GM23338 (cell line): ENCODE results near the gene LRP1B. TPM values are rescaled to one million over a fixed set of nuclear protein-coding genes. Genes with fewer than 3 reads are reported as not detected.

Experiments used
- ATAC-seq: fragments of 200-7000 bp; cut with Tn5 transposase; 3 replicates; pipeline ENCODE4 v1.9.1; 2020
- DNase-seq: peaks from one replicate; pipeline ENCODE4 v3.0.0-alpha.2; 2015; ENCODE audit warnings: low spot score
- H2AFZ ChIP-seq: fragments of 200-600 bp; sonication (generic); 2 replicates; pipeline ENCODE4 v1.8.0; 2016; ENCODE audit warnings: antibody characterized with exemption, mild to moderate bottlenecking, moderate library complexity
- H3F3A ChIP-seq: fragments of 200-600 bp; sonication (generic); replicated peaks from 2 replicates; pipeline ENCODE4 v1.8.0; 2017; ENCODE audit warnings: antibody characterized with exemption, mixed run types, low read depth
- H3K27ac ChIP-seq: fragments of 200-600 bp; sonication (generic); 2 replicates; pipeline ENCODE4 v1.6.1; 2016; ENCODE audit warnings: low read depth
- H3K27me3 ChIP-seq: fragments of 200-600 bp; sonication (generic); 2 replicates; pipeline ENCODE4 v1.8.0; 2016; ENCODE audit warnings: mild to moderate bottlenecking, mixed run types, moderate library complexity; ENCODE audit not compliant: insufficient read depth
- H3K36me3 ChIP-seq: fragments of 200-600 bp; sonication (generic); 2 replicates; pipeline ENCODE4 v1.8.0; 2016; ENCODE audit warnings: mild to moderate bottlenecking; ENCODE audit not compliant: insufficient read depth
- H3K4me1 ChIP-seq: fragments of 200-600 bp; sonication (generic); 2 replicates; pipeline ENCODE4 v1.8.0; 2016; ENCODE audit warnings: mild to moderate bottlenecking, moderate library complexity; ENCODE audit not compliant: insufficient read depth
- H3K4me2 ChIP-seq: fragments of 200-600 bp; sonication (generic); 2 replicates; pipeline ENCODE4 v1.7.1; 2017; ENCODE audit warnings: mixed run types
- H3K4me3 ChIP-seq: fragments of 200-600 bp; sonication (generic); 2 replicates; pipeline ENCODE4 v1.6.1; 2016; ENCODE audit warnings: mixed run types
- H3K79me2 ChIP-seq: fragments of 200-600 bp; sonication (generic); replicated peaks from 2 replicates; pipeline ENCODE4 v1.8.0; 2017; ENCODE audit warnings: mild to moderate bottlenecking; ENCODE audit not compliant: insufficient read depth
- H3K9me2 ChIP-seq: fragments of 200-600 bp; sonication (generic); 2 replicates; pipeline ENCODE4 v1.8.0; 2017; ENCODE audit not compliant: insufficient read depth
- H4K20me1 ChIP-seq: fragments of 200-600 bp; sonication (generic); replicated peaks from 2 replicates; pipeline ENCODE4 v1.8.0; 2017; ENCODE audit warnings: mild to moderate bottlenecking; ENCODE audit not compliant: insufficient read depth
- H3K27ac Mint-ChIP-seq: 2 replicates; pipeline ENCODE4 v1.8.0; 2020; ENCODE audit warnings: inconsistent platforms, mild to moderate bottlenecking, moderate library complexity, mixed read lengths
- H3K27me3 Mint-ChIP-seq: 3 replicates; pipeline ENCODE4 v1.8.0; 2022; ENCODE audit warnings: low read depth, mild to moderate bottlenecking, moderate library complexity, mixed read lengths, inconsistent platforms; ENCODE audit not compliant: insufficient read depth, poor library complexity
- H3K36me3 Mint-ChIP-seq: 3 replicates; pipeline ENCODE4 v1.8.0; 2021; ENCODE audit warnings: low read depth, mild to moderate bottlenecking, inconsistent platforms, moderate library complexity, mixed read lengths
- H3K4me1 Mint-ChIP-seq: 3 replicates; pipeline ENCODE4 v1.8.0; 2020; ENCODE audit warnings: mild to moderate bottlenecking, inconsistent platforms, mixed read lengths
- H3K4me3 Mint-ChIP-seq: 3 replicates; pipeline ENCODE4 v1.8.0; 2021; ENCODE audit warnings: moderate library complexity, mild to moderate bottlenecking, inconsistent platforms, mixed read lengths
- H3K9me3 Mint-ChIP-seq: 3 replicates; pipeline ENCODE4 v1.8.0; 2020; ENCODE audit warnings: moderate library complexity, mild to moderate bottlenecking, inconsistent platforms, mixed read lengths
- CREB1 ChIP-seq: fragments of 250-450 bp; sonication (Bioruptor Pico); IDR thresholded peaks from 2 replicates; pipeline ENCODE4 v1.5.0; 2020; ENCODE audit warnings: low read depth, mild to moderate bottlenecking, moderate library complexity
- EZH2 ChIP-seq: fragments of 200-600 bp; sonication (generic); IDR thresholded peaks from one replicate; pipeline ENCODE4 v1.8.0; 2017; ENCODE audit warnings: antibody characterized with exemption, mild to moderate bottlenecking, low read depth; ENCODE audit not compliant: unreplicated experiment
- EZH2phosphoT487 ChIP-seq: fragments of 200-600 bp; sonication (generic); IDR thresholded peaks from one replicate; pipeline ENCODE4 v1.8.1; 2018; ENCODE audit warnings: antibody characterized with exemption; ENCODE audit not compliant: unreplicated experiment
- JUNB ChIP-seq: IDR thresholded peaks from one replicate; pipeline ENCODE4 v1.6.1; 2016; ENCODE audit warnings: antibody characterized with exemption; ENCODE audit not compliant: unreplicated experiment
- NANOG ChIP-seq: IDR thresholded peaks from 2 replicates; pipeline ENCODE4 v1.6.1; 2016; ENCODE audit warnings: antibody characterized with exemption, borderline replicate concordance
- POLR2AphosphoS5 ChIP-seq: IDR thresholded peaks from 2 replicates; pipeline ENCODE4 v1.6.1; 2016; ENCODE audit warnings: antibody characterized with exemption, low read depth
- STAT1 ChIP-seq: IDR thresholded peaks from one replicate; pipeline ENCODE4 v1.6.1; 2016; ENCODE audit warnings: antibody characterized with exemption; ENCODE audit not compliant: unreplicated experiment
- ZNF114 ChIP-seq: fragments of 250-450 bp; sonication (Bioruptor Pico); IDR thresholded peaks from 2 replicates; pipeline ENCODE4 v1.5.0; 2020; ENCODE audit warnings: mild to moderate bottlenecking, moderate library complexity
- ZNF331 ChIP-seq: fragments of 250-450 bp; sonication (Bioruptor Pico); IDR thresholded peaks from 2 replicates; pipeline ENCODE4 v1.5.0; 2020; ENCODE audit warnings: low read depth, mild to moderate bottlenecking, moderate library complexity
- polyA plus RNA-seq: library from polyadenylated mRNA; unstranded; fragments of >200 nt; fragmentation: Nextera tagmentation; extraction: Ambion mirVana; gene quantifications from 2 replicates; pipeline ENCODE4 v1.2.1, GENCODE V29; 2016
- total RNA-seq: library from RNA; depleted of rRNA; stranded (reverse); fragments of >200 nt; shearing (Covaris generic); gene quantifications from 2 replicates; pipeline ENCODE4 v1.2.3, GENCODE V29; 2014
- TF ChIP-seq, protein P1 (sequence below): IDR thresholded peaks from one replicate; pipeline ENCODE4 v1.6.1; 2018; ENCODE audit warnings: antibody characterized with exemption; ENCODE audit not compliant: unreplicated experiment
- TF ChIP-seq, protein P2 (sequence below), 2 experiments: fragments of 200-600 bp in 1 of 2; sonication (generic) in 1 of 2; conservative IDR thresholded peaks; 2 replicates each; pipeline versions ENCODE4 v1.5.1 to v1.6.1; 2016 to 2017; ENCODE audit warnings: antibody characterized with exemption in 2 of 2, low read depth in 2 of 2, mild to moderate bottlenecking in 2 of 2, moderate library complexity in 1 of 2
- TF ChIP-seq, protein P3 (sequence below): IDR thresholded peaks from 2 replicates; pipeline ENCODE4 v1.6.1; 2016; ENCODE audit warnings: antibody characterized with exemption
- TF ChIP-seq, protein P4 (sequence below): fragments of 250-450 bp; sonication (Bioruptor Pico); IDR thresholded peaks from 2 replicates; pipeline ENCODE4 v1.5.0; 2020; ENCODE audit warnings: mild to moderate bottlenecking, moderate library complexity

Gene LRP1B
- total and polyA plus RNA-seq, 2 experiments from 2014 or later = 0.15 to 0.97 TPM

DNA sequence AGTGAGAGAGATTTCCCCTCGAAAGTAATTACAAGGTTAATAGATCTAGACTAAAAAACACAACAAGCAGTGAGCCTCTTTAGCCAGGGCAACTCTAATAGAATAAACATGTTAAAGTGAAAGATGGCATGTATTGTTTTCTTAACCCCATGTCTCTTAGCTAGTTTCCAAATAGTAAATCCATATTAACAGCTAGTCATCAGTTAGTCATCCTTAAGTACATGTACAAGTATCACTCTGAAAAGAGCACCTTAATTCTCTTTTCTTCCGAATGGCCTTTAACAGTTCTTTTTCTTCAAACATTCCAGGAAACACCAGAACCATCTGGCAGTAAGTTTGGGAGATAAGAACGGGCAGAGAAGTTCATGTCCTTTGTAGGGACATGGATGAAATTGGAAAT, 1480.0 kb downstream of the LRP1B start:
- Mint-ChIP-seq H3K27ac (no peak overlapping the region), H3K36me3 (no peaks in the 10 kb centered on the region), H3K4me3 (no peak overlapping the region), H3K4me1 (peaks cover 4% of the 10 kb centered on the region; the same call in 2 of the 3 replicates), H3K27me3 (no peaks in the 10 kb centered on the region), H3K9me3 (no peaks in the 10 kb centered on the region)
- no peak overlapping the region for H2AFZ ChIP-seq
- no peaks in the 10 kb centered on the region for H3K27me3 ChIP-seq
- no peak for DNase-seq
- H3K36me3 ChIP-seq = no peaks in the 10 kb centered on the region
- H3K4me1 ChIP-seq = no peaks in the 10 kb centered on the region
- H3K79me2 ChIP-seq = no peaks in the 10 kb centered on the region
- no peak overlapping the region for H3K4me2 ChIP-seq
- no peak overlapping the region for H3K4me3 ChIP-seq
- TF ChIP-seq STAT1 (no peak), ZNF114 (CRISPR knock-in tag) (no peak), CREB1 (no peak), EZH2phosphoT487 (no peak), NANOG (no peak), EZH2 (no peak), POLR2AphosphoS5 (no peak), ZNF331 (CRISPR knock-in tag) (no peak), JUNB (no peak)
- TF ChIP-seq, protein P1, sequence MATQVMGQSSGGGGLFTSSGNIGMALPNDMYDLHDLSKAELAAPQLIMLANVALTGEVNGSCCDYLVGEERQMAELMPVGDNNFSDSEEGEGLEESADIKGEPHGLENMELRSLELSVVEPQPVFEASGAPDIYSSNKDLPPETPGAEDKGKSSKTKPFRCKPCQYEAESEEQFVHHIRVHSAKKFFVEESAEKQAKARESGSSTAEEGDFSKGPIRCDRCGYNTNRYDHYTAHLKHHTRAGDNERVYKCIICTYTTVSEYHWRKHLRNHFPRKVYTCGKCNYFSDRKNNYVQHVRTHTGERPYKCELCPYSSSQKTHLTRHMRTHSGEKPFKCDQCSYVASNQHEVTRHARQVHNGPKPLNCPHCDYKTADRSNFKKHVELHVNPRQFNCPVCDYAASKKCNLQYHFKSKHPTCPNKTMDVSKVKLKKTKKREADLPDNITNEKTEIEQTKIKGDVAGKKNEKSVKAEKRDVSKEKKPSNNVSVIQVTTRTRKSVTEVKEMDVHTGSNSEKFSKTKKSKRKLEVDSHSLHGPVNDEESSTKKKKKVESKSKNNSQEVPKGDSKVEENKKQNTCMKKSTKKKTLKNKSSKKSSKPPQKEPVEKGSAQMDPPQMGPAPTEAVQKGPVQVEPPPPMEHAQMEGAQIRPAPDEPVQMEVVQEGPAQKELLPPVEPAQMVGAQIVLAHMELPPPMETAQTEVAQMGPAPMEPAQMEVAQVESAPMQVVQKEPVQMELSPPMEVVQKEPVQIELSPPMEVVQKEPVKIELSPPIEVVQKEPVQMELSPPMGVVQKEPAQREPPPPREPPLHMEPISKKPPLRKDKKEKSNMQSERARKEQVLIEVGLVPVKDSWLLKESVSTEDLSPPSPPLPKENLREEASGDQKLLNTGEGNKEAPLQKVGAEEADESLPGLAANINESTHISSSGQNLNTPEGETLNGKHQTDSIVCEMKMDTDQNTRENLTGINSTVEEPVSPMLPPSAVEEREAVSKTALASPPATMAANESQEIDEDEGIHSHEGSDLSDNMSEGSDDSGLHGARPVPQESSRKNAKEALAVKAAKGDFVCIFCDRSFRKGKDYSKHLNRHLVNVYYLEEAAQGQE = no peak
- TF ChIP-seq, protein P2, sequence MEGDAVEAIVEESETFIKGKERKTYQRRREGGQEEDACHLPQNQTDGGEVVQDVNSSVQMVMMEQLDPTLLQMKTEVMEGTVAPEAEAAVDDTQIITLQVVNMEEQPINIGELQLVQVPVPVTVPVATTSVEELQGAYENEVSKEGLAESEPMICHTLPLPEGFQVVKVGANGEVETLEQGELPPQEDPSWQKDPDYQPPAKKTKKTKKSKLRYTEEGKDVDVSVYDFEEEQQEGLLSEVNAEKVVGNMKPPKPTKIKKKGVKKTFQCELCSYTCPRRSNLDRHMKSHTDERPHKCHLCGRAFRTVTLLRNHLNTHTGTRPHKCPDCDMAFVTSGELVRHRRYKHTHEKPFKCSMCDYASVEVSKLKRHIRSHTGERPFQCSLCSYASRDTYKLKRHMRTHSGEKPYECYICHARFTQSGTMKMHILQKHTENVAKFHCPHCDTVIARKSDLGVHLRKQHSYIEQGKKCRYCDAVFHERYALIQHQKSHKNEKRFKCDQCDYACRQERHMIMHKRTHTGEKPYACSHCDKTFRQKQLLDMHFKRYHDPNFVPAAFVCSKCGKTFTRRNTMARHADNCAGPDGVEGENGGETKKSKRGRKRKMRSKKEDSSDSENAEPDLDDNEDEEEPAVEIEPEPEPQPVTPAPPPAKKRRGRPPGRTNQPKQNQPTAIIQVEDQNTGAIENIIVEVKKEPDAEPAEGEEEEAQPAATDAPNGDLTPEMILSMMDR (conservative IDR thresholded peaks at IDR 0.05; ENCODE audit: low read depth in 2 of 2) = no peak
- TF ChIP-seq, protein P3, sequence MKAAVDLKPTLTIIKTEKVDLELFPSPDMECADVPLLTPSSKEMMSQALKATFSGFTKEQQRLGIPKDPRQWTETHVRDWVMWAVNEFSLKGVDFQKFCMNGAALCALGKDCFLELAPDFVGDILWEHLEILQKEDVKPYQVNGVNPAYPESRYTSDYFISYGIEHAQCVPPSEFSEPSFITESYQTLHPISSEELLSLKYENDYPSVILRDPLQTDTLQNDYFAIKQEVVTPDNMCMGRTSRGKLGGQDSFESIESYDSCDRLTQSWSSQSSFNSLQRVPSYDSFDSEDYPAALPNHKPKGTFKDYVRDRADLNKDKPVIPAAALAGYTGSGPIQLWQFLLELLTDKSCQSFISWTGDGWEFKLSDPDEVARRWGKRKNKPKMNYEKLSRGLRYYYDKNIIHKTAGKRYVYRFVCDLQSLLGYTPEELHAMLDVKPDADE = no peak
- TF ChIP-seq, protein P4, sequence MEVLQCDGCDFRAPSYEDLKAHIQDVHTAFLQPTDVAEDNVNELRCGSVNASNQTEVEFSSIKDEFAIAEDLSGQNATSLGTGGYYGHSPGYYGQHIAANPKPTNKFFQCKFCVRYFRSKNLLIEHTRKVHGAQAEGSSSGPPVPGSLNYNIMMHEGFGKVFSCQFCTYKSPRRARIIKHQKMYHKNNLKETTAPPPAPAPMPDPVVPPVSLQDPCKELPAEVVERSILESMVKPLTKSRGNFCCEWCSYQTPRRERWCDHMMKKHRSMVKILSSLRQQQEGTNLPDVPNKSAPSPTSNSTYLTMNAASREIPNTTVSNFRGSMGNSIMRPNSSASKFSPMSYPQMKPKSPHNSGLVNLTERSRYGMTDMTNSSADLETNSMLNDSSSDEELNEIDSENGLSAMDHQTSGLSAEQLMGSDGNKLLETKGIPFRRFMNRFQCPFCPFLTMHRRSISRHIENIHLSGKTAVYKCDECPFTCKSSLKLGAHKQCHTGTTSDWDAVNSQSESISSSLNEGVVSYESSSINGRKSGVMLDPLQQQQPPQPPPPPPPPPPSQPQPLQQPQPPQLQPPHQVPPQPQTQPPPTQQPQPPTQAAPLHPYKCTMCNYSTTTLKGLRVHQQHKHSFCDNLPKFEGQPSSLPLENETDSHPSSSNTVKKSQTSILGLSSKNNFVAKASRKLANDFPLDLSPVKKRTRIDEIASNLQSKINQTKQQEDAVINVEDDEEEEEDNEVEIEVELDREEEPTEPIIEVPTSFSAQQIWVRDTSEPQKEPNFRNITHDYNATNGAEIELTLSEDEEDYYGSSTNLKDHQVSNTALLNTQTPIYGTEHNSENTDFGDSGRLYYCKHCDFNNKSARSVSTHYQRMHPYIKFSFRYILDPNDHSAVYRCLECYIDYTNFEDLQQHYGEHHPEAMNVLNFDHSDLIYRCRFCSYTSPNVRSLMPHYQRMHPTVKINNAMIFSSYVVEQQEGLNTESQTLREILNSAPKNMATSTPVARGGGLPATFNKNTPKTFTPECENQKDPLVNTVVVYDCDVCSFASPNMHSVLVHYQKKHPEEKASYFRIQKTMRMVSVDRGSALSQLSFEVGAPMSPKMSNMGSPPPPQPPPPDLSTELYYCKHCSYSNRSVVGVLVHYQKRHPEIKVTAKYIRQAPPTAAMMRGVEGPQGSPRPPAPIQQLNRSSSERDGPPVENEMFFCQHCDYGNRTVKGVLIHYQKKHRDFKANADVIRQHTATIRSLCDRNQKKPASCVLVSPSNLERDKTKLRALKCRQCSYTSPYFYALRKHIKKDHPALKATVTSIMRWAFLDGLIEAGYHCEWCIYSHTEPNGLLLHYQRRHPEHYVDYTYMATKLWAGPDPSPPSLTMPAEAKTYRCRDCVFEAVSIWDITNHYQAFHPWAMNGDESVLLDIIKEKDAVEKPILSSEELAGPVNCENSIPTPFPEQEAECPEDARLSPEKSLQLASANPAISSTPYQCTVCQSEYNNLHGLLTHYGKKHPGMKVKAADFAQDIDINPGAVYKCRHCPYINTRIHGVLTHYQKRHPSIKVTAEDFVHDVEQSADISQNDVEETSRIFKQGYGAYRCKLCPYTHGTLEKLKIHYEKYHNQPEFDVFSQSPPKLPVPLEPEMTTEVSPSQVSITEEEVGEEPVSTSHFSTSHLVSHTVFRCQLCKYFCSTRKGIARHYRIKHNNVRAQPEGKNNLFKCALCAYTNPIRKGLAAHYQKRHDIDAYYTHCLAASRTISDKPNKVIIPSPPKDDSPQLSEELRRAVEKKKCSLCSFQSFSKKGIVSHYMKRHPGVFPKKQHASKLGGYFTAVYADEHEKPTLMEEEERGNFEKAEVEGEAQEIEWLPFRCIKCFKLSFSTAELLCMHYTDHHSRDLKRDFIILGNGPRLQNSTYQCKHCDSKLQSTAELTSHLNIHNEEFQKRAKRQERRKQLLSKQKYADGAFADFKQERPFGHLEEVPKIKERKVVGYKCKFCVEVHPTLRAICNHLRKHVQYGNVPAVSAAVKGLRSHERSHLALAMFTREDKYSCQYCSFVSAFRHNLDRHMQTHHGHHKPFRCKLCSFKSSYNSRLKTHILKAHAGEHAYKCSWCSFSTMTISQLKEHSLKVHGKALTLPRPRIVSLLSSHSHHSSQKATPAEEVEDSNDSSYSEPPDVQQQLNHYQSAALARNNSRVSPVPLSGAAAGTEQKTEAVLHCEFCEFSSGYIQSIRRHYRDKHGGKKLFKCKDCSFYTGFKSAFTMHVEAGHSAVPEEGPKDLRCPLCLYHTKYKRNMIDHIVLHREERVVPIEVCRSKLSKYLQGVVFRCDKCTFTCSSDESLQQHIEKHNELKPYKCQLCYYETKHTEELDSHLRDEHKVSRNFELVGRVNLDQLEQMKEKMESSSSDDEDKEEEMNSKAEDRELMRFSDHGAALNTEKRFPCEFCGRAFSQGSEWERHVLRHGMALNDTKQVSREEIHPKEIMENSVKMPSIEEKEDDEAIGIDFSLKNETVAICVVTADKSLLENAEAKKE (CRISPR knock-in tag) = no peak
- H3K9me2 ChIP-seq = no peaks in the 10 kb centered on the region
- H4K20me1 ChIP-seq = no peaks in the 10 kb centered on the region
- H3F3A ChIP-seq = no peaks in the 10 kb centered on the region
- no peak overlapping the region for H3K27ac ChIP-seq
- no peak for ATAC-seq
